Endometrial microvascular endothelial cells (primary cell): ENCODE data around the gene CASK. TPM values are rescaled to one million over a fixed set of nuclear protein-coding genes. Genes with fewer than 3 reads are reported as not detected.
"Not testable (repeated sequence)": the region's sequence is repeated elsewhere in the genome, so short reads cannot be mapped to it uniquely, and the experiment has no call there.

Source experiments
- in situ Hi-C: cut with HindIII; loops from 2 replicates; pipeline ENCODE4 v1.10.0; 2017; ENCODE audit warnings: low sequenced_read_pairs, low pct_unique_long_range_greater_than_20kb; ENCODE audit errors: inconsistent ontology term
- total RNA-seq: library from RNA; depleted of rRNA; stranded (reverse); fragments of >200 nt; gene quantifications from one replicate; pipeline ENCODE4 v1.2.3, GENCODE V29; 2015; ENCODE audit errors: inconsistent ontology term

CASK gene
- total RNA-seq, 1 donor from 2014 or later: 9.0 TPM

- in situ Hi-C loops: no loop called here
Measured at GRCh38 chrX:41607264-41607832, 316.0 kb downstream of the CASK start.

DNA sequence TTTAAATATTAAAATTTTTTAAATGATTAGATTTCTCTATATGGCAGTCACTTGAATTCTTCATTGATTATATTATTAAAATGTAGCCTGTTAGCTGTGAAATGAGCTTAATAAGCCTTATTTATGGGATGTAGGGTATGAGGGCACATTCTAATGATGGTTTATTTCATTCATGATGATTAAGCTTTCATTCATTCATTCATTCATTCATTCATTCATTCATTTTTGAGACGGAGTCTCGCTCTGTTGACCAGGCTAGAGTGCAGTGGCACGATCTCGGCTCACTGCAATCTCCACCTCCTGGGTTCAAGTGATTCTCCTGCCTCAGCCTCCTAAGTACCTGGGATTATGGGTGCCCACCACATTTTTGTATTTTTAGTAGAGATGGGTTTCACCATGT lies 317.3 kb downstream of the CASK start:
- in situ Hi-C loops: not testable (repeated sequence)

GRCh38 chrX:41604766-41605543 lies 318.4 kb downstream of the CASK start:
- in situ Hi-C loops: no loop called here

- in situ Hi-C loops: no loop called here
Measured at GRCh38 chrX:41604177-41604576, 319.2 kb downstream of the CASK start.

GRCh38 chrX:41603596-41603995 lies 319.8 kb downstream of the CASK start:
- in situ Hi-C loops: no loop called here

GRCh38 chrX:41602816-41603345 lies 320.5 kb downstream of the CASK start:
- in situ Hi-C loops: no loop called here

GRCh38 chrX:41600291-41600690 lies 323.1 kb downstream of the CASK start:
- in situ Hi-C loops: no loop called here

DNA sequence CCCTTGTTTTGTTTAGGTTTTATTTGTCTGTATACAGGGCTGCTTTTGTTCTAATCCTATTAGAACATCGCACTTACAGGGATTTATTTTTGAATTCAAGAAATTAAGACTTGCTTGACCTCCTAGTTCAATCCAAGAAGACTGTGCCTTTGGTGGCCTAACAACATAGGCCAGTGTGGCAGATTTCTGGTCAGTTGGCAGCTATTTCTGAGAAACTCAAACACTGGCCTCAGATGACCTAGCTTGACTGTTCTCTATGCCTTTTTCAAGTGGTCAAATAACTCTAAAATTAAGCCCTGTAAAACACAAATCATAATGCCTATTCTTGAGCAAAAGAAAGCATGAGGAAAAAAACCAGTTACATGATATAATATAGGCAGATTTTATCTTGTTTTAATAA lies 323.8 kb downstream of the CASK start:
- in situ Hi-C loops: no loop called here

DNA sequence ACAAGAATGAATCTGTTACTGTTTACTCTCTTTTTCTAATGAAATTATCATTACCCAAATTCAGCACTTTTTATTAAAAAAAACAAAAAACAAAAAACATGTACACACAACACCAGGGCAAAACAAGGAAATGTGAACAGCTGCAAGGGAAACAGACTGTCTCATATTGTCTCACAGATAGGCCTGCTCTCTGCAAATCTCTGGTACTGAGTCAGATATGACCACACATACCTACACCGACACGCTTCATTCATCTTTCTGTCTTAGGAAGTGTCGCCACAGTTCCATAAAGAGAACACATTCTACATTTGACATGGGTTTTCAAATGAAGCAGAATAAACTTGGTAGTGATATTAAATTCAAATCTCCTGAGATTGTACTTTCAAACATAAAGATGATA lies 326.8 kb downstream of the CASK start:
- in situ Hi-C loops: no loop called here

GRCh38 chrX:41594634-41595033 lies 328.7 kb downstream of the CASK start:
- in situ Hi-C loops: no loop called here

GRCh38 chrX:41591906-41592305 lies 331.4 kb downstream of the CASK start:
- in situ Hi-C loops: no loop called here

GRCh38 chrX:41590641-41591040 lies 332.7 kb downstream of the CASK start:
- in situ Hi-C loops: no loop called here

GRCh38 chrX:41589634-41590270 lies 333.6 kb downstream of the CASK start:
- in situ Hi-C loops: no loop called here

DNA sequence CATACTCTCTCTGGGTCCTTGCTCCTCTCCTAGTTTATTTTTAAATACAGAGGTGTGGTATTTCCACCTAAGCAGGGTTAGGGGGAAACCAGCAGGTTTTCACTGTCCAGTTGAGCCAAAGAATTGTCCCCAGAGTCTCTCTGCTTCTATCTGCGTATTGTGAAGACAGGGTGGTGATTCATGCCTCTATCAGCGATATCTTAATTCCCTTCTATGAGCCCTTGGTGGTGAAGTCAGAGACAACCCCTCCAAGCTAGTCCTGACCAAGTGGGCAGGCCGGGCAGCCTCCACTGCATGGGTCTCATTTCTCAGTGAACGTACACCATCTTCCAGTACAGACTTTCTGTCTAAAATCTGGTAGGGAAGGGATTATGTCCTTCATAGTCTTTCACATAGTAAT lies 335.1 kb downstream of the CASK start:
- in situ Hi-C loops: no loop called here

- in situ Hi-C loops: no loop called here
Measured at GRCh38 chrX:41580423-41581064, 342.8 kb downstream of the CASK start.

DNA sequence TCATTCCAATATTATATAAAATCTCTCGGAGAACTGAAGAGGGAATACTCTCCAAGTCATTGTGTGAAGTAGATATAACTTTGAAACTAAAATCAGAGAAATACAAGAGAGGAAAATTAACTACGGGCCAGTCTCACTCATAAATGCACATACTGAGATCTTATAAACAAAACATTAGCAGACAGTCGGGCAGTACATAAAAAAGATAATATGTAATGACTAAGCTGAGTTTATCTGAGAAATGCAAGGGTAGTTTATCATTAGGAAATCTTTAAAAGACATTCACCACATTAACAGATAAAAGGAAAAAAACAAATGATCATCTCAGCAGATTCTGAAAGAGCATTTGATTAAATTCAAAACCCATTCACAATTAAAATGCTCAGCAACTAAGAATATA lies 359.5 kb downstream of the CASK start:
- in situ Hi-C loops: no loop called here

GRCh38 chrX:41561045-41561444 lies 362.3 kb downstream of the CASK start:
- in situ Hi-C loops: no loop called here

DNA sequence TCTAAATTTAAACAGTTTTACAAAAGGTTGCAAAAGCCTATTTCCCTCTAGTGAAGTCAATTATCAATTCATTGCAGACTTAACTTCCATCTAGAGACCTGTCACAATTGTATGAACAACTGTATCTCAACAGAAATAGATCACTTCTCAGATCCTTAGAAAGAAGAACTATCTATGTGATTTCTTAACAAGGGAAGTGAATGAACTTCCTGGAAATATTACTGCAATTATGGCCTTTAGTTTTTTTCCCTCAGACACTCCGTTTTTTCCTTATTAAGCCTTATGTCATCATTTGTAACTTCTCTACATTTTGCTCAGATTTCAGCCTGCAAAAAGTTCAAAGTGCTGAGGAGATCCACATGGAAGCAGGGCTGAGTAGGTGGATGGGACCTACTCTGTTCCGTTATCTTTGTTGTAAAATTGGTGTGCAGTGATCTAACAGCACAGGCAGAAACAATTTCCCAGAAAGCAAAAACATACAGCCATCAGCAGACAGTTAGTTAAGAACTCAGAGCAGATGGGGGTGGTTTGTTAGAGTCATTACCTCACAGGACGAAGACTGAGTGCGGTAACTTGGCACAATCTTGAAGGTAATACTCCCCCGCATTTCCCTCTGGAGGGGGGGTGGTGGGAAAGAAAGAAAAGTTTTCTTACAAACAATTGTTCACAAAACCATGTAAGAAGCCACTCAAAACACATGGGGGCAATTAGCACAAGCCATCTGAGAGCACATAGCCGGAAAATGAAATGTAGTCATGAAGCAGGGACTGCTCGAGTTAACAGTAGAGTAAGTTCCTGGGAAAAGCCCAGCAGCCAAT lies 363.9 kb downstream of the CASK start:
- in situ Hi-C loops: no loop called here

DNA sequence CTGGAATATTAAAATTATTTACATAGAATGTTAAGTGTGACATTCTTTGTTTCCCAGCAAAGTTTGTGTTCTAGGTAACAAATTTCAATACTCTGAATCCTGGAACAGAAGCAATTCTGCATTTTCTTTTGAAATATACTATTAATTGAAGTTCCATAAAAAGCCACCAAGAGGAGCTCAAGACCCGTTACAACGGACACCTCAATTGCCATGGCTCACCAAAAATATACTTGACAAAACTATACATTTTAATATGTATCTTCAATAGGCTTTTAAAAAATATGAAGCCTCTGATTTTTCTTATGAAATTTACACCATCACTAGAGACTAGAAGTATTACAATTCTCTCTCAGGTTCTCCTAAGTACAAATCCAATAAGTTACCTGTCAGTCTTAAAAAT lies 364.8 kb downstream of the CASK start:
- in situ Hi-C loops: no loop called here
